Ovary (tissue), 9 donors: Measurements from ENCODE around the gene VIP. TPM values are rescaled to one million over a fixed set of nuclear protein-coding genes. Genes with fewer than 3 reads are reported as not detected.

ENCODE experiments used
- DNase-seq, 5 donors: peaks; one replicate each; pipeline ENCODE4 v3.0.0-alpha.2; 2019 to 2020
- H3K27ac ChIP-seq, 2 donors: fragments of 200-600 bp; one replicate each; pipeline versions ENCODE4 v1.5.1 to v1.8.0; 2019 to 2022
- H3K27me3 ChIP-seq: fragments of 200-600 bp; one replicate; pipeline ENCODE4 v1.8.0; 2022
- H3K36me3 ChIP-seq: fragments of 200-600 bp; sonication (generic); one replicate; pipeline ENCODE4 v1.5.1; 2019
- H3K4me1 ChIP-seq: one replicate; pipeline ENCODE4 v1.8.1; 2013; ENCODE audit warnings: mild to moderate bottlenecking, moderate library complexity; ENCODE audit not compliant: insufficient read depth
- H3K4me3 ChIP-seq: fragments of 200-600 bp; sonication (generic); one replicate; pipeline ENCODE4 v1.5.1; 2017
- H3K9me3 ChIP-seq, 2 donors: fragments of 200-600 bp in 1 of 2; sonication (generic) in 1 of 2; one replicate each; pipeline versions ENCODE4 v1.5.1 to v1.8.1; 2013 to 2019; ENCODE audit warnings: mild to moderate bottlenecking in 1 of 2, moderate library complexity in 1 of 2
- EP300 ChIP-seq: sonication (generic); formaldehyde crosslinking; IDR thresholded peaks from one replicate; pipeline ENCODE4 v1.6.1; 2017; ENCODE audit warnings: antibody characterized with exemption
- POLR2A ChIP-seq: fragments of 450-650 bp; IDR thresholded peaks from one replicate; pipeline ENCODE4 v1.6.1; 2017; ENCODE audit warnings: antibody characterized with exemption, mild to moderate bottlenecking, moderate library complexity
- WGBS, 3 donors: extraction: QIAGEN DNeasy Blood & Tissue Kit in 1 of 3; methylation state at CpG; one replicate each; pipeline versions ENCODE4 v1.1.5 to v1.1.7; 2013 to 2017; 5-methylcytosine and 5-hydroxymethylcytosine counted together
- intact Hi-C, 4 donors: fragments of 100-400 bp; cut with DNase I; formaldehyde crosslinking; loops; one replicate each; pipeline versions ENCODE4 v1.11.0 to v1.15.1; 2022 to 2023
- polyA plus RNA-seq, 2 donors: library from polyadenylated mRNA; stranded (reverse); fragments of 200-250 nt in 1 of 2; fragments of 350-450 nt in 1 of 2; fragmentation: Illumina TruSeq in 1 of 2; extraction: RNeasy Lipid Tissue Mini Kit (QIAGEN cat#74804) in 1 of 2; gene quantifications; one replicate each; pipeline ENCODE4 v1.2.3, GENCODE V29; 2013 to 2014
- total RNA-seq, 7 donors: library from RNA; depleted of rRNA in 2 of 7; stranded (reverse); fragments of >200 nt in 2 of 7; fragmentation: NEBNext Ultra II Directional in 3 of 7; extraction: Animal tissue kit (Norgen Biotek cat#: 25700) in 3 of 7; gene quantifications; one replicate each; pipeline versions ENCODE4 v1.1.0 to v1.2.4, GENCODE V29; 2016 to 2023
- TF ChIP-seq, protein P1 (sequence below), 3 donors: fragments of 450-650 bp in 2 of 3; fragments of 200-600 bp in 1 of 3; IDR thresholded peaks; one replicate each; pipeline versions ENCODE4 v1.5.1 to v1.8.0; 2016 to 2022; ENCODE audit warnings: antibody characterized with exemption in 3 of 3, mild to moderate bottlenecking in 1 of 3
- donor health status: DM: no; HTN: no; CAD: no; lungs with moderate emphysema.
- donor health status: DM: no; HTN: no; CAD: no.
- donor health status: Bipolar disorder and iron deficiency.
- donor health status: DM: yes; HTN: yes; CAD: no.
- donor health status: DM: no; HTN: no; CAD: no.
- donor health status: DM: yes; HTN: yes; CAD: no.

VIP gene
- total and polyA plus RNA-seq, 9 donors: 0.31 to 0.63 (median 0.45) TPM; not detected in 2

DNA sequence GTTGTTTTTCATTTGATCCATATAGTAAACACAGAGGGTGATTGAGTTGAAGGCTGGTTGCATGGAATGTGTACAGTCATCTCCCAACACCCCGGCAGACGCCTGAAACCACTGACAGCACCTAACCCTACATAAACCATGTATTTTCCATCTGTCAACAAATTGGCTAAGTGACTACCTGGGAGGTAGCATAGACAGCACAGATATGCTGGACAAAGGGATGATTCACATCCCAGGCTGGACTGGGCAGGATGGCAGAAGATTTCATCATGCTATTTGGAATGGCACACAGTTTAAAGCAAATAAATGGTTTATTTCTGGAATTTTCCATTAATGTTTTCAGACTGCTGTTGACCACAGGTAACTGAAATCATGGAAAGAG is 4.4 kb upstream of the VIP start:
- intact Hi-C loops: no loop called here
- no peaks in the 10 kb centered on the region for H3K27me3 ChIP-seq
- WGBS, 3 donors: 69 to 72% (median 69%) methylated on average over 2 of the region's 2 CpGs
- no peaks in the 10 kb centered on the region for H3K9me3 ChIP-seq
- no peak for DNase-seq
- no peaks in the 10 kb centered on the region for H3K4me1 ChIP-seq
- H3K36me3 ChIP-seq: no peaks in the 10 kb centered on the region
- no peak overlapping the region for H3K27ac ChIP-seq
- no peak overlapping the region for H3K4me3 ChIP-seq
- TF ChIP-seq, protein P1, sequence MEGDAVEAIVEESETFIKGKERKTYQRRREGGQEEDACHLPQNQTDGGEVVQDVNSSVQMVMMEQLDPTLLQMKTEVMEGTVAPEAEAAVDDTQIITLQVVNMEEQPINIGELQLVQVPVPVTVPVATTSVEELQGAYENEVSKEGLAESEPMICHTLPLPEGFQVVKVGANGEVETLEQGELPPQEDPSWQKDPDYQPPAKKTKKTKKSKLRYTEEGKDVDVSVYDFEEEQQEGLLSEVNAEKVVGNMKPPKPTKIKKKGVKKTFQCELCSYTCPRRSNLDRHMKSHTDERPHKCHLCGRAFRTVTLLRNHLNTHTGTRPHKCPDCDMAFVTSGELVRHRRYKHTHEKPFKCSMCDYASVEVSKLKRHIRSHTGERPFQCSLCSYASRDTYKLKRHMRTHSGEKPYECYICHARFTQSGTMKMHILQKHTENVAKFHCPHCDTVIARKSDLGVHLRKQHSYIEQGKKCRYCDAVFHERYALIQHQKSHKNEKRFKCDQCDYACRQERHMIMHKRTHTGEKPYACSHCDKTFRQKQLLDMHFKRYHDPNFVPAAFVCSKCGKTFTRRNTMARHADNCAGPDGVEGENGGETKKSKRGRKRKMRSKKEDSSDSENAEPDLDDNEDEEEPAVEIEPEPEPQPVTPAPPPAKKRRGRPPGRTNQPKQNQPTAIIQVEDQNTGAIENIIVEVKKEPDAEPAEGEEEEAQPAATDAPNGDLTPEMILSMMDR (IDR thresholded peaks at IDR 0.05): no peak
- TF ChIP-seq POLR2A (no peak), EP300 (no peak)

DNA sequence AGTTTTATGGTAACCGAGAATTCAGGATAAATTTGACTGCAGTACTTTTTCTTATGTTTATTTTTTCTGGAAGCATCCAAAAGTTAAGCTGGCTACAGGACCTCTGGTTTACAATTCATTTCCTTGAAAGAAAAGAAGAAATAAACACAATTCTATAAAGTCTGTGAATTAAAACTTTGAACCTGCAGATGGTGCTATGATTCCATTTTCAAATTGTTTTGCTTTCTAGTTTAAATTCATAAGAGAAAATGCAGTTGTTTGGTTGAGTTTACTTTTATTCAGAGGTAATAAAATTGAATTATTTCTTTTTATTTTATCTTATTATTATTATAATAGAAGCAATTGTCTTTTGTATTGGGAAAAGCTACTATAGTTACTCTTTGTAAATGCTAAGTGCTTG is 1.8 kb upstream of the VIP start:
- no peaks in the 10 kb centered on the region for H3K36me3 ChIP-seq
- TF ChIP-seq POLR2A (no peak), EP300 (no peak)
- TF ChIP-seq, protein P1 (IDR thresholded peaks at IDR 0.05): no peak
- H3K27ac ChIP-seq: no peak overlapping the region
- 22 to 34% (median 33%) methylated on average over 1 of the region's 1 CpG for WGBS, 3 donors
- no peaks in the 10 kb centered on the region for H3K27me3 ChIP-seq
- no peaks in the 10 kb centered on the region for H3K4me1 ChIP-seq
- no peak overlapping the region for H3K4me3 ChIP-seq
- intact Hi-C loops: no loop called here
- DNase-seq: no peak
- no peaks in the 10 kb centered on the region for H3K9me3 ChIP-seq

DNA sequence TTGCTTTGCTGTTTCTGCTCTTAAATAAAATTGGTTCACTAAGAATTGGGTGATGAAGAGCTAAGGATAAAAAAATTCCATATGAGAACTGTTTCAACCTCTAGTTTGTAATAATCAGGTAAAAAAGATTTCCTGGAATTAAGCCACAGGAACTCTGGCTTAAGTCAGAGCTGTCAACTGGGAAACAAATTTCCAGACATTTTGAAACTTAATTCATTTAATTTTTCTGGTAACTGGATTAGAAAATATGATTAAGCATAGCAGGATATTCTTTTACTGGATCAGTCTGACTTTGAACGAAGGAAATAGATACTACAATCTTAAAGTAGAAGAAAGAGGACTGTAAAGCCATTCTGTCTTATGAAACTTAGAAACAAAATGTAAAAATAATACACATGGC is 1.3 kb upstream of the VIP start:
- TF ChIP-seq EP300 (no peak), POLR2A (no peak)
- TF ChIP-seq, protein P1 (IDR thresholded peaks at IDR 0.05): no peak
- intact Hi-C loops: no loop called here

DNA sequence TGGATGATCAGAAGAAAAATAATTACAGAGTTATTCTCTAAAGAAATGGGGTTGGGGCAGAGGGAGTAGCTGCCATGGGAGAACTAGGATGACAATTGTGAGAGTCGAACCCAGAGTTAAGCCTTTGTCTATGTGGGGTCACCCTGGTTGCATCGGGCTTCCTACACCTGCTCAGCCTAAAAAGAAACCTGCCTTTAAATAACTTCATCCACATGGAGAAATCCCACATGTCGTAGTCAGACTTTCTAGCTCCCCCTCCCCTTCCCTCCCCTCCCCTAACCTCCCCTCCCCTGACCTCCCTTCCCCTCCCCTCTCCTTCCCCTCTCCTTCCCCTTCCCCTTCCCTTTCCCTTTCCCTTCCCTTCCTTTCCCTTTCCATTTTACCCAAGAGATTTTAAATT is 14.7 kb downstream of the VIP start:
- Histone ChIP-seq H3K4me1 (no peaks in the 10 kb centered on the region), H3K9me3 (no peaks in the 10 kb centered on the region), H3K27ac (no peak overlapping the region), H3K36me3 (no peaks in the 10 kb centered on the region), H3K27me3 (no peaks in the 10 kb centered on the region), H3K4me3 (no peak overlapping the region)
- DNase-seq: no peak
- intact Hi-C loops: no loop called here
- TF ChIP-seq POLR2A: no peak
- TF ChIP-seq, protein P1 (IDR thresholded peaks at IDR 0.05): no peak
- no peak for TF ChIP-seq EP300
- 78 to 82% (median 80%) methylated on average over 3 of the region's 3 CpGs for WGBS, 3 donors

More for the DNA sequence above, 1.3 kb upstream of the VIP start:
- 61 to 74% (median 68%) methylated on average over 1 of the region's 1 CpG for WGBS, 3 donors
- no peak for DNase-seq
- Histone ChIP-seq H3K9me3 (no peaks in the 10 kb centered on the region), H3K27ac (no peak overlapping the region), H3K27me3 (no peaks in the 10 kb centered on the region), H3K4me3 (no peak overlapping the region), H3K4me1 (no peaks in the 10 kb centered on the region), H3K36me3 (no peaks in the 10 kb centered on the region)

DNA sequence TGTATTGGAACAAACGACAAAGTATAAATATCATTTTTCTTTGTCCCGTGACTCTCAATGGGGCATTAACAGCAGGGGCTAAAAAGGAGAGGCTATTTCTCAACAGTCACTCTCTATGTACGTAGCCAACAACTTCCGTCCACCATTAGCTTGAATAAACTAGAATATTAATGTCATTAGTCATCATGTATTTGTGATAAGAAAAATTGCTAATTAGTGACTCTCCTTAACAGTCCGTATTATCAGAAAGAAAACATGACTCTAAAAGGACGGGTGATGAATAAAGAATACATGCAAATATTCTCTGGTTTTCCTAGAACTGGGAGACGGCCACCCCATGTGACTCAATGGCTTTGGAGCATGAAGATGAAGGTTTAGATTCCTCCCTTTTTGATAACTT is 18.6 kb downstream of the VIP start:
- Histone ChIP-seq H3K4me1 (no peaks in the 10 kb centered on the region), H3K4me3 (no peak overlapping the region), H3K36me3 (no peaks in the 10 kb centered on the region), H3K27ac (no peak overlapping the region), H3K9me3 (no peaks in the 10 kb centered on the region), H3K27me3 (no peaks in the 10 kb centered on the region)
- WGBS, 3 donors: 63 to 83% (median 68%) methylated on average over 7 of the region's 7 CpGs
- intact Hi-C loops: no loop called here
- DNase-seq: no peak
- TF ChIP-seq, protein P1 (IDR thresholded peaks at IDR 0.05): no peak
- no peak for TF ChIP-seq EP300
- TF ChIP-seq POLR2A: no peak
